Hepatic stellate cell (primary cell): ENCODE measurements around the gene CDHR2.
"Not testable (repeated sequence)": the region's sequence is repeated elsewhere in the genome, so short reads cannot be mapped to it uniquely, and the experiment has no call there.

ENCODE experiments used
- DNase-seq: peaks from one replicate; pipeline ENCODE4 v3.0.0; 2011; ENCODE audit warnings: low spot score

Gene CDHR2

GRCh38 chr5:176542135-176542595 lies 7.0 kb upstream of the CDHR2 start:
- no peak for DNase-seq

GRCh38 chr5:176542596-176543427 lies 6.3 kb upstream of the CDHR2 start:
- no peak for DNase-seq

- no peak for DNase-seq
Measured at GRCh38 chr5:176543428-176544182, 5.5 kb upstream of the CDHR2 start.

- no peak for DNase-seq
Measured at GRCh38 chr5:176545388-176545736, 3.8 kb upstream of the CDHR2 start.

GRCh38 chr5:176545737-176546509 lies 3.2 kb upstream of the CDHR2 start:
- DNase-seq: no peak

GRCh38 chr5:176547802-176548201 lies 1.3 kb upstream of the CDHR2 start:
- no peak for DNase-seq

GRCh38 chr5:176549871-176550270 lies 729 bp downstream of the CDHR2 start:
- DNase-seq: no peak

GRCh38 chr5:176550275-176550831 lies 1.2 kb downstream of the CDHR2 start:
- no peak for DNase-seq

GRCh38 chr5:176550937-176551336 lies 1.8 kb downstream of the CDHR2 start:
- DNase-seq: not testable (repeated sequence)

- DNase-seq: no peak
Measured at GRCh38 chr5:176552332-176552869, 3.3 kb downstream of the CDHR2 start.

GRCh38 chr5:176553260-176554085 lies 4.3 kb downstream of the CDHR2 start:
- no peak for DNase-seq

- DNase-seq: no peak
Measured at GRCh38 chr5:176557846-176558245, 8.7 kb downstream of the CDHR2 start.

GRCh38 chr5:176559683-176560082 lies 10.5 kb downstream of the CDHR2 start:
- DNase-seq: no peak

GRCh38 chr5:176560364-176560763 lies 11.2 kb downstream of the CDHR2 start:
- no peak for DNase-seq

- no peak for DNase-seq
Measured at GRCh38 chr5:176561259-176561658, 12.1 kb downstream of the CDHR2 start.

- no peak for DNase-seq
Measured at GRCh38 chr5:176562189-176562588, 13.0 kb downstream of the CDHR2 start.

GRCh38 chr5:176564002-176564401 lies 14.9 kb downstream of the CDHR2 start:
- no peak for DNase-seq

- DNase-seq: no peak
Measured at GRCh38 chr5:176565760-176566288, 16.7 kb downstream of the CDHR2 start.

- no peak for DNase-seq
Measured at GRCh38 chr5:176568657-176569056, 19.5 kb downstream of the CDHR2 start.

GRCh38 chr5:176570044-176570443 lies 20.9 kb downstream of the CDHR2 start:
- DNase-seq: peak; percentile 38
